Measurements from ENCODE around the gene CAMTA2.
A peak's percentile ranks its signal among the peaks of the same experiment; 100 is the strongest.

DNA sequence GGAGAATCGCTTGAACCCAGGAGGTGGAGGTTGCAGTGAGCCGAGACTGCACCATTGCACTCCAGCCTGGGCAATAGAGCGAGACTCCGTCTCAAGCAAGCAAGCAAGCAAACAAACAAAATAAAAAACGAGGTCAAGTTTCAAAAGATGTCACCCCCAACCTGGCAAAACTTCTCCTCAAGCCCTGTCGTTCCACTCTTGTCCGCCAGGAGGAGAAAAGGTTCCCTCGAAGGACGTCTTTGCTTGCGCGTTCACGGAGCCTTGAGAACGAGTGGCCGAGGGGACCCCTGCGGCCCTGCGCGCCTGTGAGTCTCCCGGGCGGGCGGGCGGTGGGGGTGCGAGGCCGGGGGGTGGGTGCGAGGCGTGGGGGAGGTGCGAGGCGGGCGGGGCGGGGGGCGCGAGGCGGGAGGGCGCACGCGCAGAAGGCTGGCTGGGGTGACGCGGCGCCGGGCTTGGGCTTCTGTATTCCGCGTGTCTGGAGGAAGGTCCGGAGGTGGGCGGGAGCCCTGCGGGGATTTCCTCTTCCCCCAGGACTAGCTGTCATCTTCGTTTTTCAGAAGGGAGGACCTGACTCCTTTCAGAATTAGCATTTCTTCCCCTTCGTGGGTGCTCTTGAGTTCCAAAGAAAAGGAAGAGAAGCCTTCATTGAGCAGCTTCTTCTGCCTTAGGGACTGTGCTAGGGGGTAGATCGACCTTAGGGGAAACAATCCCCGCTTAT, 44.0 kb upstream of the CAMTA2 start:
- TF ChIP-seq, protein P1, sequence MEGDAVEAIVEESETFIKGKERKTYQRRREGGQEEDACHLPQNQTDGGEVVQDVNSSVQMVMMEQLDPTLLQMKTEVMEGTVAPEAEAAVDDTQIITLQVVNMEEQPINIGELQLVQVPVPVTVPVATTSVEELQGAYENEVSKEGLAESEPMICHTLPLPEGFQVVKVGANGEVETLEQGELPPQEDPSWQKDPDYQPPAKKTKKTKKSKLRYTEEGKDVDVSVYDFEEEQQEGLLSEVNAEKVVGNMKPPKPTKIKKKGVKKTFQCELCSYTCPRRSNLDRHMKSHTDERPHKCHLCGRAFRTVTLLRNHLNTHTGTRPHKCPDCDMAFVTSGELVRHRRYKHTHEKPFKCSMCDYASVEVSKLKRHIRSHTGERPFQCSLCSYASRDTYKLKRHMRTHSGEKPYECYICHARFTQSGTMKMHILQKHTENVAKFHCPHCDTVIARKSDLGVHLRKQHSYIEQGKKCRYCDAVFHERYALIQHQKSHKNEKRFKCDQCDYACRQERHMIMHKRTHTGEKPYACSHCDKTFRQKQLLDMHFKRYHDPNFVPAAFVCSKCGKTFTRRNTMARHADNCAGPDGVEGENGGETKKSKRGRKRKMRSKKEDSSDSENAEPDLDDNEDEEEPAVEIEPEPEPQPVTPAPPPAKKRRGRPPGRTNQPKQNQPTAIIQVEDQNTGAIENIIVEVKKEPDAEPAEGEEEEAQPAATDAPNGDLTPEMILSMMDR (IDR thresholded peaks at IDR 0.05) = peak; percentile 78 to 85 (median 84)
- no peak for TF ChIP-seq POLR2A (IDR thresholded peaks at IDR 0.05)

Measured in breast epithelium (tissue), 3 donors.